OCI-LY3 (cell line): ENCODE measurements around the gene FAM163B.
A peak's percentile ranks its signal among the peaks of the same experiment; 100 is the strongest.

ENCODE experiments used
- H2AFZ ChIP-seq: fragments of 200-600, 300-600 bp; shearing (Covaris generic); 2 replicates; pipeline ENCODE4 v1.6.0; 2014; ENCODE audit warnings: antibody characterized with exemption, low read depth, low read length
- H3K27ac ChIP-seq: fragments of 200-600, 300-600 bp; sonication (generic); 2 replicates; pipeline ENCODE4 v1.5.1; 2014; ENCODE audit warnings: mild to moderate bottlenecking, low read length, moderate library complexity, mixed read lengths
- H3K27me3 ChIP-seq: fragments of 200-600, 300-600 bp; sonication (generic); 2 replicates; pipeline ENCODE4 v1.6.1; 2014; ENCODE audit warnings: low read depth, low read length, mixed read lengths
- H3K36me3 ChIP-seq: fragments of 200-600, 300-600 bp; sonication (generic); replicated peaks from 2 replicates; pipeline ENCODE3; 2014; ENCODE audit warnings: low read depth, low read length, mixed read lengths
- H3K4me1 ChIP-seq: fragments of 300-600, 200-600 bp; sonication (generic); 2 replicates; pipeline ENCODE4 v1.6.1; 2014; ENCODE audit warnings: low read length, mixed read lengths
- H3K4me2 ChIP-seq: fragments of 200-600, 300-600 bp; sonication (generic); 2 replicates; pipeline ENCODE4 v1.6.1; 2014; ENCODE audit warnings: low read length, mixed read lengths
- H3K4me3 ChIP-seq: fragments of 300-600, 200-600 bp; sonication (generic); 2 replicates; pipeline ENCODE4 v1.5.1; 2014; ENCODE audit warnings: antibody characterized with exemption, mild to moderate bottlenecking, low read length, moderate library complexity
- H3K79me2 ChIP-seq: fragments of 300-600, 200-600 bp; shearing (Covaris generic); 2 replicates; pipeline ENCODE4 v1.6.1; 2014; ENCODE audit warnings: mild to moderate bottlenecking, low read length, mixed read lengths
- H3K9ac ChIP-seq: fragments of 300-600, 200-600 bp; shearing (Covaris generic); 2 replicates; pipeline ENCODE4 v1.6.0; 2014; ENCODE audit warnings: mild to moderate bottlenecking, low read length, moderate library complexity
- H3K9me3 ChIP-seq: fragments of 200-600, 300-600 bp; shearing (Covaris generic); 2 replicates; pipeline ENCODE4 v1.6.1; 2014; ENCODE audit warnings: low read length, mixed read lengths; ENCODE audit not compliant: insufficient read depth
- H4K20me1 ChIP-seq: fragments of 200-600, 300-600 bp; sonication (generic); 2 replicates; pipeline ENCODE4 v1.6.1; 2016; ENCODE audit warnings: low read length, mixed read lengths; ENCODE audit not compliant: insufficient read depth
- EZH2phosphoT487 ChIP-seq: fragments of 200-600 bp; shearing (Covaris generic); IDR thresholded peaks from 2 replicates; pipeline ENCODE4 v1.6.1; 2018; ENCODE audit warnings: antibody characterized with exemption, mixed run types, low read depth
- TF ChIP-seq, protein P1 (sequence below): fragments of 200-600, 300-600 bp; sonication (generic); IDR thresholded peaks from 2 replicates; pipeline ENCODE4 v1.5.1; 2014; ENCODE audit warnings: antibody characterized with exemption, low read length, low read depth

The FAM163B gene

DNA sequence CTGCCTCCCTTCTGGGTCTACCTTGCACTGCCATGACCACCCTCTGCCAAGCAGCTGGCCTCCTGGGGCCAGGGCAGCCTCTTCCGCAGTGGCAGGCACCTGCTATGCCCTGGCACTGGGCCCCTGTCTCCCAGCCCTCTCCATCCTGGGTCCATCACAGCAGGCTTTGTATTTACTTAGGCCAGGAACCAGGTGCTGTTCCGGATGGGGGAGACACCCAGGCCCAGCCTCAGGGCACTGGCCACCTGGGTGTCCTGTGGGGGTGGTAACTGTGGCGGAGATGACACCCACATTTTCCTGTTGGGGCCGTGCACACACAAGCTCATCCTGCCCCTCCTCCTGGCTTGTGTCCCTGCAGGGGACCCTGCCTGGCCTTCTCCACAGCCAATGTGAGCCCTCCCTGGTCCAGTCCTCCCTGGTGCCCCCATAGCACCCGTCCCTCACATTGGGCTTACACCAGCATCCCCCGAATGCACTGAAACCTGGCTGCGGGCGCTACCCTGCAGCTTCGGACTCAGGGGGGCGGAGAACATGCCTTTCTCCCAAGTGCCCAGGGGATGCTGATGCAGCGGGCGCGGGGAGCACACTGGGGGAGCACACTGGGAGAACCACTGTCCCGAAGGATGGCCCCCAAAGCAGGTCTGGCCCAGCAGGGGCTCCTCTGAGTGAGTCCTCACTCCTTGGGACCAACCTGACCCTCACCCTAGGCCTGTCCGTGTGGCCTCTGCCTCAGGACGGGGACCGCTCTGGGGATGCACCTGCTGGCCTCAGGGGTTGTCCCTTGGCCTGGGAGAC, 17.9 kb downstream of the FAM163B start:
- Histone ChIP-seq H3K79me2 (no peaks in the 10 kb centered on the region), H3K9ac (no peak overlapping the region), H3K4me2 (no peak overlapping the region), H3K9me3 (no peaks in the 10 kb centered on the region), H3K36me3 (no peaks in the 10 kb centered on the region), H4K20me1 (no peaks in the 10 kb centered on the region), H3K27me3 (no peaks in the 10 kb centered on the region), H3K27ac (no peak overlapping the region), H3K4me3 (no peak overlapping the region), H2AFZ (no peak overlapping the region), H3K4me1 (no peaks in the 10 kb centered on the region)
- TF ChIP-seq, protein P1, sequence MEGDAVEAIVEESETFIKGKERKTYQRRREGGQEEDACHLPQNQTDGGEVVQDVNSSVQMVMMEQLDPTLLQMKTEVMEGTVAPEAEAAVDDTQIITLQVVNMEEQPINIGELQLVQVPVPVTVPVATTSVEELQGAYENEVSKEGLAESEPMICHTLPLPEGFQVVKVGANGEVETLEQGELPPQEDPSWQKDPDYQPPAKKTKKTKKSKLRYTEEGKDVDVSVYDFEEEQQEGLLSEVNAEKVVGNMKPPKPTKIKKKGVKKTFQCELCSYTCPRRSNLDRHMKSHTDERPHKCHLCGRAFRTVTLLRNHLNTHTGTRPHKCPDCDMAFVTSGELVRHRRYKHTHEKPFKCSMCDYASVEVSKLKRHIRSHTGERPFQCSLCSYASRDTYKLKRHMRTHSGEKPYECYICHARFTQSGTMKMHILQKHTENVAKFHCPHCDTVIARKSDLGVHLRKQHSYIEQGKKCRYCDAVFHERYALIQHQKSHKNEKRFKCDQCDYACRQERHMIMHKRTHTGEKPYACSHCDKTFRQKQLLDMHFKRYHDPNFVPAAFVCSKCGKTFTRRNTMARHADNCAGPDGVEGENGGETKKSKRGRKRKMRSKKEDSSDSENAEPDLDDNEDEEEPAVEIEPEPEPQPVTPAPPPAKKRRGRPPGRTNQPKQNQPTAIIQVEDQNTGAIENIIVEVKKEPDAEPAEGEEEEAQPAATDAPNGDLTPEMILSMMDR, result no peak
- TF ChIP-seq EZH2phosphoT487, result no peak

DNA sequence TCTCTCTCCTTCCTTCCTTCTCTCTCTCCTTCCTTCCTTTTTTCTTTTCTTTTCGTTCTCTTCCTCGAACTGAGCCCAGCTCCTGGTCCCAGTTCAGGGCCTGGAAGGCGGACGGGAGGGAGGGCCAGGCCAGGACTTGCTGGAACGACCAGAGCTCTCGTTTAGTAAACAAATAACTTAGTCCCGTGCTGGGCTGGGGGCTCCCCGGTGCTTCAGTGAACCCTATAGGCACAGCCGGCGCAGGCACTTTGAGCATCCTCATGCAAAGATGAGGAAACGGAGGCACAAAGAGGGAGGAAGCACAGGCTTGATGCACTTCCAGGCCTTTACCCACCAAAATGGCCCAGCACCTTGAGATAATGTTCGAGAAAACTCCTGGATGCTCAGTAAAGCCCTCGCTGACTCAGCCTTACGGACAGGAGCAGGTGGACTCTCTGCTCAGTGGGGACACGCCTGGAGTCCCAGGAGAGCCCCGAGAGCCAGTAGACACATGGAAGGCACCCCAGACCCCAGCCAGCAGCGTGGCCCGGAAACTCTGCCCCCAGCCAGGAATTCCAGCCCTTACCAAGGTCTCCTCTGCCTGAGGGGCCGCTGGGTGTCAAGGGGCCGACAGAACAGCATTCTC, 18.8 kb downstream of the FAM163B start:
- H3K27ac ChIP-seq, result no peak overlapping the region
- H3K79me2 ChIP-seq, result no peaks in the 10 kb centered on the region
- no peak overlapping the region for H3K4me3 ChIP-seq
- no peak for TF ChIP-seq EZH2phosphoT487
- TF ChIP-seq, protein P1, result no peak
- H3K4me1 ChIP-seq, result no peaks in the 10 kb centered on the region
- H3K27me3 ChIP-seq, result 0 out of 2 replicates have a peak, but pooled peaks cover under 1% of the 10 kb centered on the region
- no peak overlapping the region for H3K4me2 ChIP-seq
- no peaks in the 10 kb centered on the region for H3K36me3 ChIP-seq
- H3K9ac ChIP-seq, result no peak overlapping the region
- H3K9me3 ChIP-seq, result no peaks in the 10 kb centered on the region
- no peak overlapping the region for H2AFZ ChIP-seq
- H4K20me1 ChIP-seq, result no peaks in the 10 kb centered on the region

DNA sequence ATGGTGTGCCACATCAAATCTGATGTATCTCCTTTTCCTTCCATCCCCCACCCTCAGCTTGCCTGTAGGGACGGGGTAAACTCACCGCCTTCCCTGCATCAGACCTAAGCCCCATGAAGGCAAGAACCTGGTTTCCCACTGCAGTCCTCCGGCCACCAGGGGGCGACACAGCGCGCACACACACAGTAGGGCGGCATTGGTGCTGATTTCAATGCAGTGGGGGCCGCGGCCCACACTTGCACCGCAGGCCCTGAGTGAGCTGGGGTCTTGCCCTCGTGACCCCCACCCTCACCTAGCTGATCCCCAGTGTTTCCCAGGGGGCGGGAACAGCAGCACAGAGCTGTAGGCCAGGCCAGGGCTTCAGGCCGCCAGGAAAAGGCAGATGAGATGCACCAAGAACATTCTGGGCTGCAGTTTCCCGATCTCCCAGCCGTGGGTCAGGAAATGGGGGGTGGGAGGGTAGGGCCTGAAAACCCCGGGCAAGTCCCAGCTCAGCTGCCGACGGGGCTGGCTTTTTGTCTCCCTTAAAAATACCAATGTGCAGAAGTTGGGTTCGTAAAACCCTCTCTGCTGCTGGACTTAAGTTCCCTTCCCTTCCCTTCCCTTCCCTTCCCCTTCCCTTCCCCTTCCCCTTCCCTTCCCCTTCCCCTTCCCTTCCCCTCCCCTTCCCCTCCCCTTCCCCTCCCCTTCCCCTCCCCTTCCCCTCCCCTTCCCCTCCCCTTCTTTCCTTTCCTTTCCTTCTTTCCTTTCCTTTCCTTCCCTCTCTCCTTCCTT, 19.5 kb downstream of the FAM163B start:
- H3K9ac ChIP-seq, result no peak overlapping the region
- no peaks in the 10 kb centered on the region for H3K4me1 ChIP-seq

More for the DNA sequence above, 19.5 kb downstream of the FAM163B start:
- Histone ChIP-seq H3K4me3 (no peak overlapping the region), H3K79me2 (no peaks in the 10 kb centered on the region), H3K27me3 (0 out of 2 replicates have a peak, but pooled peaks cover 3% of the 10 kb centered on the region), H4K20me1 (no peaks in the 10 kb centered on the region), H3K4me2 (no peak overlapping the region), H3K36me3 (no peaks in the 10 kb centered on the region), H2AFZ (no peak overlapping the region), H3K9me3 (no peaks in the 10 kb centered on the region), H3K27ac (no peak overlapping the region)
- TF ChIP-seq, protein P1, result peak; percentile 73
- TF ChIP-seq EZH2phosphoT487, result no peak
